Trophoblast cell (in vitro differentiated cells and primary cell): ENCODE measurements around the gene WSCD2.

ENCODE experiments used
- DNase-seq, 2 donors: peaks; one replicate each; pipeline ENCODE4 v3.0.0-alpha.2; 2016
- H2AFZ ChIP-seq: 2 replicates; pipeline ENCODE4 v1.6.1; 2013; ENCODE audit warnings: low read length, moderate library complexity, mild to moderate bottlenecking; ENCODE audit not compliant: insufficient read depth, poor library complexity
- H2AK5ac ChIP-seq: 2 replicates; pipeline ENCODE4 v1.6.1; 2013; ENCODE audit warnings: mild to moderate bottlenecking, low read length
- H2BK120ac ChIP-seq: 2 replicates; pipeline ENCODE4 v1.6.1; 2013; ENCODE audit warnings: low read length, mild to moderate bottlenecking, moderate library complexity; ENCODE audit not compliant: insufficient read depth, poor library complexity
- H2BK12ac ChIP-seq: 2 replicates; pipeline ENCODE4 v1.6.1; 2013; ENCODE audit warnings: mild to moderate bottlenecking, low read length, moderate library complexity
- H2BK5ac ChIP-seq: 2 replicates; pipeline ENCODE4 v1.6.1; 2013; ENCODE audit warnings: low read length, low read depth, moderate library complexity, mild to moderate bottlenecking; ENCODE audit not compliant: poor library complexity
- H3K14ac ChIP-seq: 2 replicates; pipeline ENCODE4 v1.6.1; 2013; ENCODE audit warnings: mild to moderate bottlenecking, low read length
- H3K18ac ChIP-seq: 2 replicates; pipeline ENCODE4 v1.6.1; 2013; ENCODE audit warnings: mild to moderate bottlenecking, low read length
- H3K23ac ChIP-seq: 2 replicates; pipeline ENCODE4 v1.6.1; 2013; ENCODE audit warnings: low read length
- H3K27ac ChIP-seq: 2 replicates; pipeline ENCODE4 v1.5.1; 2013; ENCODE audit warnings: low read depth, mild to moderate bottlenecking, inconsistent platforms, low read length, moderate library complexity
- H3K27me3 ChIP-seq: 2 replicates; pipeline ENCODE4 v1.6.1; 2013; ENCODE audit warnings: inconsistent platforms, mild to moderate bottlenecking, low read length, moderate library complexity; ENCODE audit not compliant: insufficient read depth
- H3K36me3 ChIP-seq, 2 experiments: 1 replicate in 1 of 2; 2 replicates in 1 of 2; pipeline ENCODE4 v1.6.1; 2013; ENCODE audit warnings: low read length in 2 of 2, mild to moderate bottlenecking in 2 of 2, moderate library complexity in 1 of 2; ENCODE audit not compliant: insufficient read depth in 2 of 2, control insufficient read depth in 1 of 2
- H3K4ac ChIP-seq: 2 replicates; pipeline ENCODE4 v1.6.1; 2013; ENCODE audit warnings: low read depth, mild to moderate bottlenecking, low read length, moderate library complexity
- H3K4me1 ChIP-seq, 2 experiments: 1 replicate in 1 of 2; 2 replicates in 1 of 2; pipeline ENCODE4 v1.6.1; 2013; ENCODE audit warnings: low read length in 2 of 2, mild to moderate bottlenecking in 2 of 2, moderate library complexity in 1 of 2; ENCODE audit not compliant: insufficient read depth in 2 of 2, control insufficient read depth in 1 of 2
- H3K4me2 ChIP-seq: 2 replicates; pipeline ENCODE4 v1.6.1; 2013; ENCODE audit warnings: inconsistent platforms, mild to moderate bottlenecking, low read length, moderate library complexity
- H3K4me3 ChIP-seq: 2 replicates; pipeline ENCODE4 v1.5.1; 2013; ENCODE audit warnings: mild to moderate bottlenecking, low read depth, low read length, inconsistent platforms
- H3K79me1 ChIP-seq: one replicate; pipeline ENCODE4 v1.6.1; 2013; ENCODE audit warnings: low read length
- H3K79me2 ChIP-seq: 2 replicates; pipeline ENCODE4 v1.6.1; 2013; ENCODE audit warnings: low read length, mild to moderate bottlenecking; ENCODE audit not compliant: control insufficient read depth, insufficient read depth, poor library complexity
- H3K9ac ChIP-seq: 2 replicates; pipeline ENCODE4 v1.6.1; 2013; ENCODE audit warnings: mild to moderate bottlenecking, low read length
- H3K9me3 ChIP-seq: 2 replicates; pipeline ENCODE4 v1.6.1; 2013; ENCODE audit warnings: low read depth, mild to moderate bottlenecking, control low read depth, inconsistent platforms, low read length; ENCODE audit not compliant: insufficient read depth
- H4K12ac ChIP-seq: 2 replicates; pipeline ENCODE4 v1.6.1; 2013; ENCODE audit warnings: low read depth, mild to moderate bottlenecking, low read length, moderate library complexity
- H4K8ac ChIP-seq: 2 replicates; pipeline ENCODE4 v1.6.1; 2013; ENCODE audit warnings: low read depth, mild to moderate bottlenecking, low read length, moderate library complexity
- H4K91ac ChIP-seq: one replicate; pipeline ENCODE4 v1.6.1; 2013; ENCODE audit warnings: low read depth, mild to moderate bottlenecking, low read length, moderate library complexity
- WGBS: extraction: QIAGEN DNeasy Blood & Tissue Kit; methylation state at CpG from one replicate; pipeline ENCODE4 v1.1.7; 2013; ENCODE audit warnings: missing lambda C conversion rate; ENCODE audit not compliant: insufficient read length, insufficient coverage; ENCODE audit errors: extremely low coverage; 5-methylcytosine and 5-hydroxymethylcytosine counted together

Gene WSCD2

GRCh38 chr12:108087900-108088299 is 41.2 kb upstream of the WSCD2 start:
- no peak for DNase-seq
- Histone ChIP-seq H3K9ac (no peak overlapping the region), H3K79me1 (no peaks in the 10 kb centered on the region), H3K79me2 (no peaks in the 10 kb centered on the region), H2BK12ac (no peak overlapping the region), H3K27me3 (no peaks in the 10 kb centered on the region), H3K14ac (no peak overlapping the region), H3K4me3 (no peak overlapping the region), H3K4ac (no peak overlapping the region), H2BK120ac (no peak overlapping the region), H4K12ac (no peak overlapping the region), H4K91ac (no peak overlapping the region), H3K9me3 (no peaks in the 10 kb centered on the region), H2AK5ac (no peak overlapping the region), H3K4me2 (no peak overlapping the region), H3K18ac (no peak overlapping the region), H4K8ac (no peak overlapping the region), H2AFZ (no peak overlapping the region), H2BK5ac (no peak overlapping the region), H3K23ac (no peak overlapping the region), H3K4me1 (no peaks in the 10 kb centered on the region), H3K27ac (no peak overlapping the region), H3K36me3 (no peaks in the 10 kb centered on the region)
- WGBS, result no CpG with 5 or more reads among the region's 1 CpG

- H2AFZ ChIP-seq, result no peak overlapping the region
- DNase-seq, result no peak
- no peak overlapping the region for H2BK120ac ChIP-seq
- H2BK12ac ChIP-seq, result no peak overlapping the region
- no peaks in the 10 kb centered on the region for H3K9me3 ChIP-seq
- no peak overlapping the region for H3K4me3 ChIP-seq
- no peak overlapping the region for H4K8ac ChIP-seq
- no peaks in the 10 kb centered on the region for H3K4me1 ChIP-seq
- H3K9ac ChIP-seq, result no peak overlapping the region
- H3K79me1 ChIP-seq, result no peaks in the 10 kb centered on the region
- no peak overlapping the region for H3K18ac ChIP-seq
- WGBS, result no CpG with 5 or more reads among the region's 13 CpGs
- H4K91ac ChIP-seq, result no peak overlapping the region
- H3K27ac ChIP-seq, result no peak overlapping the region
- no peak overlapping the region for H3K23ac ChIP-seq
- no peak overlapping the region for H2BK5ac ChIP-seq
- H3K14ac ChIP-seq, result no peak overlapping the region
- no peak overlapping the region for H3K4me2 ChIP-seq
- no peak overlapping the region for H4K12ac ChIP-seq
- no peaks in the 10 kb centered on the region for H3K79me2 ChIP-seq
- no peaks in the 10 kb centered on the region for H3K36me3 ChIP-seq
- no peak overlapping the region for H3K4ac ChIP-seq
- H3K27me3 ChIP-seq, result no peaks in the 10 kb centered on the region
- H2AK5ac ChIP-seq, result no peak overlapping the region
Measured at GRCh38 chr12:108090107-108090899, 38.8 kb upstream of the WSCD2 start.

- H3K27me3 ChIP-seq, result no peaks in the 10 kb centered on the region
- no peak overlapping the region for H4K8ac ChIP-seq
- WGBS, result no CpG with 5 or more reads among the region's 10 CpGs
- no peak overlapping the region for H3K4ac ChIP-seq
- no peak overlapping the region for H4K12ac ChIP-seq
- H3K4me1 ChIP-seq, result no peaks in the 10 kb centered on the region
- no peaks in the 10 kb centered on the region for H3K36me3 ChIP-seq
- H2BK120ac ChIP-seq, result no peak overlapping the region
- no peak overlapping the region for H3K4me3 ChIP-seq
- H3K4me2 ChIP-seq, result no peak overlapping the region
- H3K9me3 ChIP-seq, result no peaks in the 10 kb centered on the region
- H2AFZ ChIP-seq, result no peak overlapping the region
- no peak overlapping the region for H2BK5ac ChIP-seq
- H4K91ac ChIP-seq, result no peak overlapping the region
- DNase-seq, result no peak
- no peak overlapping the region for H3K9ac ChIP-seq
- H3K79me2 ChIP-seq, result no peaks in the 10 kb centered on the region
- H2BK12ac ChIP-seq, result no peak overlapping the region
- H3K23ac ChIP-seq, result no peak overlapping the region
- no peaks in the 10 kb centered on the region for H3K79me1 ChIP-seq
- H3K14ac ChIP-seq, result no peak overlapping the region
- H3K27ac ChIP-seq, result no peak overlapping the region
- no peak overlapping the region for H2AK5ac ChIP-seq
- H3K18ac ChIP-seq, result no peak overlapping the region
Measured at GRCh38 chr12:108090932-108091678, 38.0 kb upstream of the WSCD2 start.

- no peaks in the 10 kb centered on the region for H3K36me3 ChIP-seq
- H2AFZ ChIP-seq, result no peak overlapping the region
- no peak overlapping the region for H4K8ac ChIP-seq
- H3K27ac ChIP-seq, result no peak overlapping the region
- H4K12ac ChIP-seq, result no peak overlapping the region
- H3K79me1 ChIP-seq, result no peaks in the 10 kb centered on the region
- H3K9ac ChIP-seq, result no peak overlapping the region
- no peaks in the 10 kb centered on the region for H3K79me2 ChIP-seq
- H2BK5ac ChIP-seq, result no peak overlapping the region
- no peaks in the 10 kb centered on the region for H3K9me3 ChIP-seq
- no peak overlapping the region for H2BK12ac ChIP-seq
- H3K4me3 ChIP-seq, result no peak overlapping the region
- no peak overlapping the region for H2BK120ac ChIP-seq
- no peak for DNase-seq
- WGBS, result no CpG with 5 or more reads among the region's 4 CpGs
- H3K27me3 ChIP-seq, result no peaks in the 10 kb centered on the region
- H3K23ac ChIP-seq, result no peak overlapping the region
- H3K4me1 ChIP-seq, result no peaks in the 10 kb centered on the region
- no peak overlapping the region for H4K91ac ChIP-seq
- no peak overlapping the region for H3K18ac ChIP-seq
- H2AK5ac ChIP-seq, result no peak overlapping the region
- H3K4me2 ChIP-seq, result no peak overlapping the region
- no peak overlapping the region for H3K4ac ChIP-seq
- no peak overlapping the region for H3K14ac ChIP-seq
Measured at GRCh38 chr12:108091679-108092051, 37.4 kb upstream of the WSCD2 start.
